HepG2 (cell line): ENCODE measurements around the gene POU2AF2. TPM values are rescaled to one million over a fixed set of nuclear protein-coding genes. Genes with fewer than 3 reads are reported as not detected.

Experiments
- ADNP ChIP-seq: sonication (generic); formaldehyde crosslinking; IDR thresholded peaks from 2 replicates; pipeline ENCODE4 v1.4.0; 2020; ENCODE audit warnings: missing genetic modification reagents
- ELF3 ChIP-seq: IDR thresholded peaks from 2 replicates; pipeline ENCODE4 v1.6.1; 2016; ENCODE audit warnings: missing genetic modification reagents, missing compliant biosample characterization
- HNRNPL ChIP-seq: fragments of 200-400 bp; formaldehyde crosslinking; IDR thresholded peaks from 2 replicates; pipeline ENCODE4 v1.6.1; 2017; ENCODE audit warnings: mild to moderate bottlenecking, low read depth, low read length
- MED1 ChIP-seq: sonication (generic); formaldehyde crosslinking; IDR thresholded peaks from 2 replicates; pipeline ENCODE4 v1.4.0; 2020; ENCODE audit warnings: missing genetic modification reagents
- MEIS1 ChIP-seq: sonication (generic); formaldehyde crosslinking; IDR thresholded peaks from 2 replicates; pipeline ENCODE4 v1.9.0; 2021; ENCODE audit warnings: mild to moderate bottlenecking, missing genetic modification reagents, moderate library complexity, borderline replicate concordance
- NCOA2 ChIP-seq: sonication (generic); formaldehyde crosslinking; IDR thresholded peaks from 2 replicates; pipeline ENCODE4 v1.8.0; 2022; ENCODE audit warnings: inconsistent platforms
- NFYC ChIP-seq: IDR thresholded peaks from 2 replicates; pipeline ENCODE4 v1.6.1; 2016; ENCODE audit warnings: missing genetic modification reagents, missing compliant biosample characterization
- POGZ ChIP-seq: sonication (generic); formaldehyde crosslinking; IDR thresholded peaks from 2 replicates; pipeline ENCODE4 v1.4.0; 2020; ENCODE audit warnings: mild to moderate bottlenecking, missing genetic modification reagents
- SP140L ChIP-seq: sonication (generic); formaldehyde crosslinking; IDR thresholded peaks from 2 replicates; pipeline ENCODE4 v1.4.0; 2020; ENCODE audit warnings: missing genetic modification reagents, borderline replicate concordance
- SP4 ChIP-seq: sonication (generic); formaldehyde crosslinking; IDR thresholded peaks from 2 replicates; pipeline ENCODE4 v1.8.1; 2023; ENCODE audit warnings: mild to moderate bottlenecking, missing genetic modification reagents
- TOE1 ChIP-seq: sonication (generic); formaldehyde crosslinking; IDR thresholded peaks from 2 replicates; pipeline ENCODE4 v1.4.0; 2020; ENCODE audit warnings: mild to moderate bottlenecking, missing genetic modification reagents
- ZNF598 ChIP-seq: sonication (generic); formaldehyde crosslinking; IDR thresholded peaks from 2 replicates; pipeline ENCODE4 v1.5.1; 2020; ENCODE audit warnings: mild to moderate bottlenecking, missing genetic modification reagents, borderline replicate concordance
- ZNF775 ChIP-seq: sonication (generic); formaldehyde crosslinking; IDR thresholded peaks from 2 replicates; pipeline ENCODE4 v1.4.0; 2020; ENCODE audit warnings: missing genetic modification reagents, mild to moderate bottlenecking, moderate library complexity, borderline replicate concordance
- polyA plus RNA-seq, 8 experiments: library from polyadenylated mRNA; depleted of rRNA in 3 of 8; stranded (reverse) in 7 of 8; unstranded in 1 of 8; fragments of >200 nt; fragmentation: Illumina TruSeq in 4 of 8; extraction: Trizol in 4 of 8; gene quantifications; 2 replicates each; pipeline versions ENCODE4 v1.2.1 to v1.2.3, GENCODE V29; 2011 to 2016; ENCODE audit warnings: low read depth in 4 of 8, missing spikeins in 1 of 8, mixed read lengths in 1 of 8; ENCODE audit not compliant: insufficient read depth in 1 of 8
- total RNA-seq, 5 experiments: library from RNA; depleted of rRNA; stranded (reverse); fragments of >200 nt; fragmentation: Illumina TruSeq; extraction: Trizol; gene quantifications; 2 replicates each; pipeline ENCODE4 v1.2.3, GENCODE V29; 2016; ENCODE audit warnings: low read depth in 1 of 5
- TF ChIP-seq, protein P1 (sequence below): sonication (generic); formaldehyde crosslinking; IDR thresholded peaks from 2 replicates; pipeline ENCODE4 v1.5.1; 2020; ENCODE audit warnings: mild to moderate bottlenecking, moderate library complexity, missing genetic modification reagents
- TF ChIP-seq, protein P2 (sequence below): sonication (generic); formaldehyde crosslinking; IDR thresholded peaks from 2 replicates; pipeline ENCODE4 v1.4.0; 2020; ENCODE audit warnings: mild to moderate bottlenecking, missing genetic modification reagents
- TF ChIP-seq, protein P3 (sequence below): sonication (generic); formaldehyde crosslinking; conservative IDR thresholded peaks from 2 replicates; pipeline ENCODE4 v1.4.0; 2020; ENCODE audit warnings: mild to moderate bottlenecking, missing genetic modification reagents, moderate library complexity

Gene POU2AF2
- total and polyA plus RNA-seq, 2 of the 13 experiments (the other 11 are each of a cell fraction or from before 2014, with no cell fraction given), result 0.11 TPM; not detected in 1

DNA sequence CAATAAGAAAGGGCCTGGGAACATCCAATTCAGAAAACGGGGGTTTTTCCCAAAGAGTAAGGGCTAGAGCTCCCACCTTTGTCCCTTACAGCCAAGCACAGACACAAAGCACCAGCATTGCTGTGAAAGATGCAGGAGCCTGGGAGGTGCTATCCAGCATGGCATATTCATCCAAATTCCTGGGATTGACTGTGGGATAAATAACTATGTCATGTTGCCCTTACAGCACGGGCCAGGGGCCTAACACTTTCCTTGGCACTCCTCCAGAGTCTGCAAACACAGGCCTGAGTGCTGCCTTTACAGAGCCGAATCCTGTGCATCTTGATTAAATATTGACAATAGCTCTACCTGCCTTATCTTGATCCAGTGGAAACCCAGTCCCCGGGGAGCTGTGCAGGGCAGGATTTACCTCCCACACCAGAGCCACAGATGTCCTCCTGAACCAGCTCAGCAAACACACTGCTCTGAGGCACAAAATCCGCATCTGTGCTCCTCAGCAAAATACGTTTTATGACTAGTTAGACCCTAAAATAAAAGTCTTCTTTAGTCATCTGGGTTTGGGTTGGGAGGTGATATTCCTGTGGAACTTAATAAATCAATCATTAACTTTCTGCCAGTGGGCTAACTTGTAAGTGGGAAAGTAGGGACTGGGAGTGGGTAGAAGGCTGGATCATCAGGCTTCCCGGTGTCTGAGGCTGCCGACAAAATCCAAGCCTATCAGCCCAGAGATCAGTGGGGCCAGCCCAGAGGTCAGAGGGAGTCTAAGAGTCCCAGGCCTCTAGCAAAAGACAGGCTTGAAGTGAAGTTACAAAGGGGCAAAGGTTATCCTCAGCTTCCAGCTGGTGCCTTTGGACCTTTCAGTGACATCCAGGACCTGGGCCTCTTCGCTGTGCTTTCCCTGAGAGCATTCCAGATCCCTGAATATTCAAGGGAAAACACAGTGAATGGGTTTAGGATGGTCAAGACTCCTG lies 89.3 kb downstream of the POU2AF2 start (continued):
- TF ChIP-seq, protein P1, sequence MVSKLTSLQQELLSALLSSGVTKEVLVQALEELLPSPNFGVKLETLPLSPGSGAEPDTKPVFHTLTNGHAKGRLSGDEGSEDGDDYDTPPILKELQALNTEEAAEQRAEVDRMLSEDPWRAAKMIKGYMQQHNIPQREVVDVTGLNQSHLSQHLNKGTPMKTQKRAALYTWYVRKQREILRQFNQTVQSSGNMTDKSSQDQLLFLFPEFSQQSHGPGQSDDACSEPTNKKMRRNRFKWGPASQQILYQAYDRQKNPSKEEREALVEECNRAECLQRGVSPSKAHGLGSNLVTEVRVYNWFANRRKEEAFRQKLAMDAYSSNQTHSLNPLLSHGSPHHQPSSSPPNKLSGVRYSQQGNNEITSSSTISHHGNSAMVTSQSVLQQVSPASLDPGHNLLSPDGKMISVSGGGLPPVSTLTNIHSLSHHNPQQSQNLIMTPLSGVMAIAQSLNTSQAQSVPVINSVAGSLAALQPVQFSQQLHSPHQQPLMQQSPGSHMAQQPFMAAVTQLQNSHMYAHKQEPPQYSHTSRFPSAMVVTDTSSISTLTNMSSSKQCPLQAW (CRISPR knock-in tag), result peak; percentile 85
- 0 out of 2 replicates have a peak, but pooled peaks have one; percentile 11 for TF ChIP-seq TOE1 (CRISPR knock-in tag)
- TF ChIP-seq, protein P2, sequence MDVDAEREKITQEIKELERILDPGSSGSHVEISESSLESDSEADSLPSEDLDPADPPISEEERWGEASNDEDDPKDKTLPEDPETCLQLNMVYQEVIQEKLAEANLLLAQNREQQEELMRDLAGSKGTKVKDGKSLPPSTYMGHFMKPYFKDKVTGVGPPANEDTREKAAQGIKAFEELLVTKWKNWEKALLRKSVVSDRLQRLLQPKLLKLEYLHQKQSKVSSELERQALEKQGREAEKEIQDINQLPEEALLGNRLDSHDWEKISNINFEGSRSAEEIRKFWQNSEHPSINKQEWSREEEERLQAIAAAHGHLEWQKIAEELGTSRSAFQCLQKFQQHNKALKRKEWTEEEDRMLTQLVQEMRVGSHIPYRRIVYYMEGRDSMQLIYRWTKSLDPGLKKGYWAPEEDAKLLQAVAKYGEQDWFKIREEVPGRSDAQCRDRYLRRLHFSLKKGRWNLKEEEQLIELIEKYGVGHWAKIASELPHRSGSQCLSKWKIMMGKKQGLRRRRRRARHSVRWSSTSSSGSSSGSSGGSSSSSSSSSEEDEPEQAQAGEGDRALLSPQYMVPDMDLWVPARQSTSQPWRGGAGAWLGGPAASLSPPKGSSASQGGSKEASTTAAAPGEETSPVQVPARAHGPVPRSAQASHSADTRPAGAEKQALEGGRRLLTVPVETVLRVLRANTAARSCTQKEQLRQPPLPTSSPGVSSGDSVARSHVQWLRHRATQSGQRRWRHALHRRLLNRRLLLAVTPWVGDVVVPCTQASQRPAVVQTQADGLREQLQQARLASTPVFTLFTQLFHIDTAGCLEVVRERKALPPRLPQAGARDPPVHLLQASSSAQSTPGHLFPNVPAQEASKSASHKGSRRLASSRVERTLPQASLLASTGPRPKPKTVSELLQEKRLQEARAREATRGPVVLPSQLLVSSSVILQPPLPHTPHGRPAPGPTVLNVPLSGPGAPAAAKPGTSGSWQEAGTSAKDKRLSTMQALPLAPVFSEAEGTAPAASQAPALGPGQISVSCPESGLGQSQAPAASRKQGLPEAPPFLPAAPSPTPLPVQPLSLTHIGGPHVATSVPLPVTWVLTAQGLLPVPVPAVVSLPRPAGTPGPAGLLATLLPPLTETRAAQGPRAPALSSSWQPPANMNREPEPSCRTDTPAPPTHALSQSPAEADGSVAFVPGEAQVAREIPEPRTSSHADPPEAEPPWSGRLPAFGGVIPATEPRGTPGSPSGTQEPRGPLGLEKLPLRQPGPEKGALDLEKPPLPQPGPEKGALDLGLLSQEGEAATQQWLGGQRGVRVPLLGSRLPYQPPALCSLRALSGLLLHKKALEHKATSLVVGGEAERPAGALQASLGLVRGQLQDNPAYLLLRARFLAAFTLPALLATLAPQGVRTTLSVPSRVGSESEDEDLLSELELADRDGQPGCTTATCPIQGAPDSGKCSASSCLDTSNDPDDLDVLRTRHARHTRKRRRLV, result 0 out of 2 replicates have a peak, but pooled peaks have one; percentile 53
- peak; percentile 56; the same call in 1 of the 2 replicates for TF ChIP-seq SP4
- 0 out of 2 replicates have a peak, but pooled peaks have one; percentile 43 for TF ChIP-seq SP140L (CRISPR knock-in tag)
- TF ChIP-seq NCOA2 (CRISPR knock-in tag), result peak; percentile 91
- no peak for TF ChIP-seq ZNF775 (CRISPR knock-in tag)
- no peak; the same call in 1 of the 2 replicates for TF ChIP-seq NFYC
- TF ChIP-seq ZNF598 (CRISPR knock-in tag), result no peak
- peak; percentile 21; the same call in 1 of the 2 replicates for TF ChIP-seq ADNP (CRISPR knock-in tag)
- TF ChIP-seq, protein P3, sequence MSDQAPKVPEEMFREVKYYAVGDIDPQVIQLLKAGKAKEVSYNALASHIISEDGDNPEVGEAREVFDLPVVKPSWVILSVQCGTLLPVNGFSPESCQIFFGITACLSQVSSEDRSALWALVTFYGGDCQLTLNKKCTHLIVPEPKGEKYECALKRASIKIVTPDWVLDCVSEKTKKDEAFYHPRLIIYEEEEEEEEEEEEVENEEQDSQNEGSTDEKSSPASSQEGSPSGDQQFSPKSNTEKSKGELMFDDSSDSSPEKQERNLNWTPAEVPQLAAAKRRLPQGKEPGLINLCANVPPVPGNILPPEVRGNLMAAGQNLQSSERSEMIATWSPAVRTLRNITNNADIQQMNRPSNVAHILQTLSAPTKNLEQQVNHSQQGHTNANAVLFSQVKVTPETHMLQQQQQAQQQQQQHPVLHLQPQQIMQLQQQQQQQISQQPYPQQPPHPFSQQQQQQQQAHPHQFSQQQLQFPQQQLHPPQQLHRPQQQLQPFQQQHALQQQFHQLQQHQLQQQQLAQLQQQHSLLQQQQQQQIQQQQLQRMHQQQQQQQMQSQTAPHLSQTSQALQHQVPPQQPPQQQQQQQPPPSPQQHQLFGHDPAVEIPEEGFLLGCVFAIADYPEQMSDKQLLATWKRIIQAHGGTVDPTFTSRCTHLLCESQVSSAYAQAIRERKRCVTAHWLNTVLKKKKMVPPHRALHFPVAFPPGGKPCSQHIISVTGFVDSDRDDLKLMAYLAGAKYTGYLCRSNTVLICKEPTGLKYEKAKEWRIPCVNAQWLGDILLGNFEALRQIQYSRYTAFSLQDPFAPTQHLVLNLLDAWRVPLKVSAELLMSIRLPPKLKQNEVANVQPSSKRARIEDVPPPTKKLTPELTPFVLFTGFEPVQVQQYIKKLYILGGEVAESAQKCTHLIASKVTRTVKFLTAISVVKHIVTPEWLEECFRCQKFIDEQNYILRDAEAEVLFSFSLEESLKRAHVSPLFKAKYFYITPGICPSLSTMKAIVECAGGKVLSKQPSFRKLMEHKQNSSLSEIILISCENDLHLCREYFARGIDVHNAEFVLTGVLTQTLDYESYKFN (CRISPR knock-in tag), result peak; percentile 89
- peak; percentile 74; the same call in 1 of the 2 replicates for TF ChIP-seq MEIS1 (CRISPR knock-in tag)
- peak; percentile 89 for TF ChIP-seq POGZ
- 0 out of 2 replicates have a peak, but pooled peaks have one; percentile 20 for TF ChIP-seq HNRNPL
- TF ChIP-seq ELF3 (CRISPR knock-in tag), result peak; percentile 50
- TF ChIP-seq MED1, result peak; percentile 94
